GM21737 (cell line): ENCODE measurements around the gene PTPN1.

Experiments used
- ATAC-seq: cut with Tn5 transposase; IDR thresholded peaks from one replicate; pipeline ENCODE4 v1.9.1; 2021; ENCODE audit warnings: mild to moderate bottlenecking, moderate library complexity; ENCODE audit not compliant: unreplicated experiment

The PTPN1 gene

DNA sequence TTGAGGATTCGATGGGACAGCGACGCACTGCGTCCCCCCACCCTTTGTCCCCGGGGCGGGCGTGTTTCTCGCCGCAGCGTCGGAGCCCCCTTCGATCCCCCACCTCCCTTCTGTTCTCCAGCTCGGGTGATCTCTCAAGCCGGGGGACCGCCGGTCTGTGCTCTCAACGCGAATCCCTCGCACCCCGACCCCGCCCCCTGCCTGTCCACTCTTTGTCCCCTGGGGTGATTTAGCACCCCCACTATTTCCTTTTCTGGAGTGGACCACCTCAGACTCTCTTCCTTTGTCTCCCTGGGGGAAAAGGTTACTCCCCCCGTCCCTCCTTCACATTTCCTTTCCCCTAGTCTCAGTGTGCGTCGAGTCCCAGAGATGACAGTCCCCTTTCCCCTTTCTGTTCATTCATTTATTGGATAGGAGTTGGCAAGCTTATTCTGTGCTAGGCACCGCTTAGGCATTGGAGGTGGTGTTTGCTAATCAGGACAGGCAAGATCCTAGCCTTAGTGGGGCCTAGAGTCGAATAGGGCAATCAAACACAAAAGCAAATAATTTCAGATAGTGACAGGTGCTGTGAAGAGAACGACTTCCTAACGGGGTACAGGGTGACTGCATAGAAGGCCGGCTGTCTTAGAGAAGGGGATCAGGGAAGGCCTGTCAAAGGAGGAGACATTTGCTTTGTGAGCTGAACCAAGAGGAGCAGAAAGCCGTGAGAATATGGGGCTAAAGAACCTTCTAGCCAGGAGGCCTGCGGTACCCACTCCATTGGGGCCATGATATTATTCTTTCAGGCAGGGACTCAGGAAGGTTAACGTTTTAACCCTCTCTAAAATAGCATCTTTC lies 741 bp downstream of the PTPN1 start:
- ATAC-seq, result no peak

- ATAC-seq, result no peak
These were observed 2.1 kb downstream of the PTPN1 start for GRCh38 chr20:50512323-50512722.

DNA sequence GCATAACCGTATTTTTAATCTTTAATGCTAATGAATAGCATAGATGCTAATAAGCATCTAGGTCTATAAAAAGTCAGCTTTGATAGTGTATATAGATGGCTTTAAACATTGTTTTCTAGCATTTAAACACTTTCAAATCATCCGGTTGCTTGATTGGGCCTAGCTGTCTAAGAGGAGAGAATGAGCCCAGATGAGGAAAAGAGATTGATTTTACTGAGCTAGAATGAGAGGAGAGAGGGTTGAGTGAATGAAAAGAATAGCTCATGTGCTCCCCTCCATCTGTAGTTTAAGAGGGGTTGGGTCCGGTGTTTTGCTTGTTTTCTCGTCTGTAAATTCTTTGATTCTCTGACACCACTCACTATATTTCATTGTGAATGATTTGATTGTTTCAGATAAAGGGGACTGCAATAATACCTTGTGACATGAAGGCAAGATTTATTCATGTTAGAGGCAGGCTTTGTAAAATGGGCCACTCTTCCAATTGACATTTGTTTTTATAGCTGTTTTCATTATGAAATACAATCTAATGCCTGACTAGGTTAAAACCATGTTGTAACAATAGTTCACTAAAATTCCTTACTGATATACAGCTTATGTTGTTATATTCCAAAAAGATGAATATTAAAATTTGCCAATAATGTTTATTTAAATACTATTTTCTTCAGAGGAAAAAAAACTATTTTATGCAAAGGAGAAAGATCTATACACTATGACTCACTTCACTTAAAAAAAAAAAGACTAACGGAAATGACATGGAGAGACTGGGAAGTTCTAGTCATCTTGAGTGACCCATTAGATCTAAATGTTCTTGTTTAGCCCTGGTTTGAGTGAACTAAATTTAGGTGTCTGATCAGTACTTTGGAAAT lies 3.2 kb downstream of the PTPN1 start:
- no peak for ATAC-seq

GRCh38 chr20:50514035-50514337 lies 3.8 kb downstream of the PTPN1 start:
- ATAC-seq, result no peak

GRCh38 chr20:50514750-50515149 lies 4.6 kb downstream of the PTPN1 start:
- ATAC-seq, result no peak

DNA sequence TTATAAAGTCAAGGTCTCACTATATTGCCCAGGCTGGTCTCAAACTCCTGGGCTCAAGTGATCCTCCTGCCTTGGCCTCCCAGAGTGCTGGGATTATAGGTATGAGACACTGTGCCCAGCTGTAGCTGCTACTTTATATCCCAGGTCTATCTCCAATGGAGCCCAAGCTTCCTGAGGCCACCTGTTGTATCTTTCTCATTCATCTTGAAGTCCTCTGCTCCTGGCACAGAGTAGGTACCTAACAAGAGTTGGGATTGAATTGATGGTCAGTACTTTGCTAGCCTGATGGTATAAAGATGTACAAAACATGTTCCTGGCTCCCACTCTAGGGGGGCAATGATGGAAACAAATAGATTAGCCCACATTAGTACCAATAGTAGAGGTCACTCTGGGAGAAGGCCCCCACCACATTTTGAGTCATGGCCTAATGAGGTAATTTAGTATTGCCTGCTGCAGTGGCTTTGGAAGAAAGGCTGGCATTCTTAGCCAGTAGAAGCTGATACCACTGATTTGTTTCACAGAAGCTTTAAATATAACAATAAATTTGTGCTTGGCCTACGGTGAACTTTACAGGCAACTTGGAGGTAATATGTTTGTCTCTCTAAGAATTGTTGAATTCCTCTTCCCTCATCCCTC lies 5.4 kb downstream of the PTPN1 start:
- no peak for ATAC-seq

- peak; percentile 59 for ATAC-seq
These were observed 6.2 kb downstream of the PTPN1 start for GRCh38 chr20:50516180-50516934.

DNA sequence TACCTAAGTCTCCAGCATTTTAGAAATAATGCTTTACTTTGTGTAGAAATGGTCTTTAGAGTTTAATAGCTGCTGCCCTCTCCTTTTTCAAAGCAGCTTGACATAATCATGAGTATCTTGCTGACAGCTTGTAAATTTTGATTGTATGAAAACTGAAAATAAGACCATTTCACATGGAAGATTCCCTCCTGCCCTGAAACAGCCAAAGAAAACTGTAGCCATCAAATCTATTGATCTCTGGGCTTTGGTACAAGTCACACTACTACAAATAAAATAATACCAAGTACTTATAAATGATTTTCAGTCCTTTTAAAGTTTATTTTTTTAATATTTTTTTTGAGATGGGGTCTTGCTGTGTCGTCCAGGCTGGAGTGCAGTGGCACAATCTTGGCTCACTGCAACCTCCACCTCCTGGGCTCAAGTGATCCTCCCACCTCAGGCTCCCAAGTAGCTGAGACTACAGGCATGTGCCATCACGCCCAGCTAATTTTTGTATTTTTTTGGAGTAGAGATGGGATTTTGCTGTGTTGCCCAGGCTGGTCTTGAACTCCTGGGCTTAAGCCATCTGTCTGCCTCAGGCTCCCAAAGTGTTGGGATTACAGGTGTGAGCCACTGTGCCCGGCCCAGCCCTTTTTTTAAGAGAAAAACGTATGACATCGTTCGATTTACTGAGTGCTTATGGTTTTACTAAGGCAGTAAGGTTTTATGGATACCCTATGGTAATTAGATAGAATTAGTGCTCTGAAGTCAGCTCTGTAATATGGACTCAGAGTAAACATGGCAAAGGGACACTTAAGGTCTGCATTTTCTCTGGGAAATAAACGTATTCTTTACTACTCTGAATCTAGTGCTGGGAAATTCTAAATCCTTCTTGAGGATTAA lies 7.0 kb downstream of the PTPN1 start:
- no peak for ATAC-seq

DNA sequence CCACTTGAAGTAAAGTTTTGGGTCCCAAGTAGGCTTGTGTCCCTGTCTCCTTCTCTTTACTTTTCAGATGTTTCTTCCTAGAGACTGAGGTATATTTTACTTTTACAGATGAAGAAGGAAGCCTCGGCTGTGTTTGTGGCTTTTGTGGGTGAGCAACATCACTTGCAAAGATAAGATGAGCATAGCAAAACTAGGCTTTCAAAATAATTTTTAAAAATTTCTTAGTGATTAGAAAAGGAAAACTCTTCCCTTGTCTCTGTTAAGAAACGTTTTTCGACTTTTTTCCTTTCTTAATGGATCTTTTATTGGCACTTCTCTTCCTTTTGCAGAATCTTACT lies 7.6 kb downstream of the PTPN1 start:
- ATAC-seq, result no peak

- no peak for ATAC-seq
These were observed 8.1 kb downstream of the PTPN1 start for GRCh38 chr20:50518270-50518721.

- ATAC-seq, result no peak
These were observed 9.0 kb downstream of the PTPN1 start for GRCh38 chr20:50519036-50519762.

DNA sequence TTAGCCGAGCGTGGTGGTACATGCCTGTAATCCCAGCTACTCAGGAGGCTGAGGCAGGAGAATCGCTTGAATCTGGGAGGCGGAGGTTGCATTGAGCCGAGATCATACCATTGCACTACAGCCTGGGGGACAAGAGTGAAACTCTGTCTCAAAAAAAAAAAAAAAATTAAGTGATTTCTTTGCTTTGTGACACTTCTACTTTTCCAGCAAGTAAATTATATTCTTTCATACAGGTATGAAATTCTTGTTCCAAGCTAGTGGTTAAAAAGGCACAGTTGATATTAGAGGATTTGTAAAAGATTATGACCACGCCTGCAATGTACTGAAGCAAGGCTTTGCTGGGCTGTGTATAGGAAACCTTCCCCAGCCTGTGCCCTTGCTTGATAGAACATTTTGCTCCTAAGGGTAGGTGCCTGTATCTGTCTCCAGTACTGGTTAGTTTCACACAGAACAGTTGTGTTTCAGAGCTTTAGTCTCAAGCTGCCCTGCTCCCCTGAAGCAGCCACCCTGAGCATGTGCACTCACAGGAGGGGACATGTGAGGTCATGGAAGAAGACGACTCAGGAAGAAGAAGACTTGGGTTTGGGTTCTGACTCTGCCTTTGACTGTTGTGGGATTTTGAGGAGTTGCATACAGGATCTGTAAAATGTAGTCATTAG lies 10.2 kb downstream of the PTPN1 start:
- ATAC-seq, result no peak

- no peak for ATAC-seq
These were observed 11.3 kb downstream of the PTPN1 start for GRCh38 chr20:50521221-50522052.

DNA sequence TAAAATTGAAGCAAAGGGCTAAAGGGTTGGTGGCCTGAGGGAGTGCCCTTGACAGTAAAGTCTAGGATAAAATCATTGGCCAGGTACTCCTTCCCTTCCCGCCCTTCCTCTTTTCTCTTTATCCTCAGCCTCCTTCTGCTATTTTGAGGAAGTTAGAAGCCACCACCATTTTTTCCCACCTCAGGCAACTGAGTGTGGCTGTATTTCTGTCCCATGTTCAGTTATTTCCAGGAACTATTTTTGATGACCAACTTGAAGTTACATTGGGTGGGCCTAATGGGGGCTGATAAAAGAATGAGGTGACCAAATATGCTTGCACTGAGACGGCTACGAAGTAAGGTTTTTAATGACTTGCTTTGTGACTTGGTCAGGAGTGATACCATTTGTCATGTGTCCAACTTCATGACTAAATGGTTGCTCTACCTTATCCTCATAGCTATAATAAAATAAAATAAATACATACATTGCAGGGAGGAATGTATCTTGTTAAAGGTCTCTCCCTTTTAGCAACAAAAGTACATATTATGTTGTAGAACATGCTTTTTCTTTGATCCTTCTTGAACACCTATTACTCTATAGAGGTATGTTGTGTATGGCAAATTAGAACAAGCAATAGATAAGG lies 12.0 kb downstream of the PTPN1 start:
- ATAC-seq, result no peak

- ATAC-seq, result no peak
These were observed 13.5 kb downstream of the PTPN1 start for GRCh38 chr20:50523552-50524167.

- ATAC-seq, result no peak
These were observed 15.5 kb downstream of the PTPN1 start for GRCh38 chr20:50525681-50526080.

GRCh38 chr20:50526403-50526989 lies 16.3 kb downstream of the PTPN1 start:
- ATAC-seq, result no peak
